ENCODE results near the gene PROM1.

PROM1 gene

DNA sequence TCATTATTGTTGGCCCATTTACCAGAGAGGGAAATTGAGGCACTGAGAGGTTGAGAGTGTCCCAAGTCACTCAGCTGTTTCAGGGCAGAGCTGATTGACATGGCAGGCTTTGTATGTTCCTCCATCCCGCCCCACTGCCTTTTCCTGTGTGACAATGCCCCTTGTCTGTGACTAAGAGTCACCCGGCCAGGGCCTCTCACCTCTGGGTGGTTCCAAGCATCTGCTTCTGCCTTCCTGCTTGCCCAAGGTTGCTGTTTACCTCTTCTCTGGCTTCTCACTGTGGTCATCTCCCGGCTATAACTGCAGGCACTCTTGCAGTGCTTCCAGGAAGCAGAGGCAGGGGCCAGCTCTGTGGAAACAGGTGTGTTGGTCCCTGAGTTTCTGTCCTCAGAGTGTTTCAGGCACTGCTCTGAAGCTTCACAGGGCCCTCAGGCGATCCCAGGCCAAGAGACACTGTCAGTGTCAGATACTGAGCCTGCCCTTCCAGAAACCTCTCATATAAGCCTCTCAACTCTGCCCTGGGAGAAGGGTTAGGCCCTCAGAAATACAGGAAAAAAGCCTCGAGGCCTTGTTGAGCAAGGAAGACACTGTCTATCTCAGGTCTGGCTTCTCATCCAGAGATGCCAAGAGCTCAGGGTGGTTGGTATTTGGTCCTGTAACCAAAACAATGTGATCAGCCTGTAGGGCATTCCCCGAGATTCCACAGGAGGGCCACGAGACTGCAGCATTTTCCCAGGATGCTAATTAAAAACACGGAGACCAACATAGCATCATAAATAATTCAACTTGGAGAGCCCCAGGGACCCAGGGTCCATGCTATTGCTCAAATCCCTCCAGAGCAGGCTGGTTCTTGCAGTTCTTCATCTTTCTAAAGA is 42.0 kb upstream of the PROM1 start:
- peaks cover 36% of the 10 kb centered on the region for H3K4me1 Mint-ChIP-seq
- H3K9me3 Mint-ChIP-seq: no peaks in the 10 kb centered on the region
- H3K27me3 Mint-ChIP-seq (ENCODE audit: low read depth): peaks cover 9% of the 10 kb centered on the region
- no peaks in the 10 kb centered on the region for H3K36me3 Mint-ChIP-seq (ENCODE audit: low read depth)
- no peak overlapping the region for H3K27ac Mint-ChIP-seq
- TF ChIP-seq, protein P1, sequence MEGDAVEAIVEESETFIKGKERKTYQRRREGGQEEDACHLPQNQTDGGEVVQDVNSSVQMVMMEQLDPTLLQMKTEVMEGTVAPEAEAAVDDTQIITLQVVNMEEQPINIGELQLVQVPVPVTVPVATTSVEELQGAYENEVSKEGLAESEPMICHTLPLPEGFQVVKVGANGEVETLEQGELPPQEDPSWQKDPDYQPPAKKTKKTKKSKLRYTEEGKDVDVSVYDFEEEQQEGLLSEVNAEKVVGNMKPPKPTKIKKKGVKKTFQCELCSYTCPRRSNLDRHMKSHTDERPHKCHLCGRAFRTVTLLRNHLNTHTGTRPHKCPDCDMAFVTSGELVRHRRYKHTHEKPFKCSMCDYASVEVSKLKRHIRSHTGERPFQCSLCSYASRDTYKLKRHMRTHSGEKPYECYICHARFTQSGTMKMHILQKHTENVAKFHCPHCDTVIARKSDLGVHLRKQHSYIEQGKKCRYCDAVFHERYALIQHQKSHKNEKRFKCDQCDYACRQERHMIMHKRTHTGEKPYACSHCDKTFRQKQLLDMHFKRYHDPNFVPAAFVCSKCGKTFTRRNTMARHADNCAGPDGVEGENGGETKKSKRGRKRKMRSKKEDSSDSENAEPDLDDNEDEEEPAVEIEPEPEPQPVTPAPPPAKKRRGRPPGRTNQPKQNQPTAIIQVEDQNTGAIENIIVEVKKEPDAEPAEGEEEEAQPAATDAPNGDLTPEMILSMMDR (IDR thresholded peaks at IDR 0.05; ENCODE audit: unreplicated experiment in 3 of 3): no peak
- no peak overlapping the region for H3K4me3 Mint-ChIP-seq

DNA sequence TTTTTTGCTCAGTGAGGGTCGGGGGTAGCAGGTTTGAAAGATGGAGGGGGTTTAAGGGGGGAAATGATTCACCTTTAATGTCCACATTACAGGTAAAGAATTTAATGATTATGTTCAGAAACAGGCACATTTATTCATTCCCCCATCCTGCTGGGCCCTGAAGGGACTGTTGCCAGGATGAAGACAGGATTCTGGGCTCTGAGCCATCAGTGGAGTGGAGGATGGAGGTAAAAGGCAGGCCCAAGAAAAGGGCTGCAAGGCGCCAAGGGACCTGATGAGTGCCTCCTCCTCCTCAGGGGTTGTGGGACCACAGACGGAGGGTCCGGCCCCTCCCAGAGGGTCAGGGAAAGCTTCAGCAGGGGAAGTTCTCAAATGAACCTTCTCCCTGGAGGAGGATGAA is 40.4 kb upstream of the PROM1 start:
- Mint-ChIP-seq H3K4me1 (peaks cover 30% of the 10 kb centered on the region), H3K27me3 (ENCODE audit: low read depth) (peaks cover 9% of the 10 kb centered on the region), H3K36me3 (ENCODE audit: low read depth) (no peaks in the 10 kb centered on the region), H3K9me3 (no peaks in the 10 kb centered on the region), H3K4me3 (no peak overlapping the region), H3K27ac (peak overlapping the region in 1 of 3 experiments; percentile 27)
- TF ChIP-seq, protein P1 (IDR thresholded peaks at IDR 0.05; ENCODE audit: unreplicated experiment in 3 of 3): no peak

DNA sequence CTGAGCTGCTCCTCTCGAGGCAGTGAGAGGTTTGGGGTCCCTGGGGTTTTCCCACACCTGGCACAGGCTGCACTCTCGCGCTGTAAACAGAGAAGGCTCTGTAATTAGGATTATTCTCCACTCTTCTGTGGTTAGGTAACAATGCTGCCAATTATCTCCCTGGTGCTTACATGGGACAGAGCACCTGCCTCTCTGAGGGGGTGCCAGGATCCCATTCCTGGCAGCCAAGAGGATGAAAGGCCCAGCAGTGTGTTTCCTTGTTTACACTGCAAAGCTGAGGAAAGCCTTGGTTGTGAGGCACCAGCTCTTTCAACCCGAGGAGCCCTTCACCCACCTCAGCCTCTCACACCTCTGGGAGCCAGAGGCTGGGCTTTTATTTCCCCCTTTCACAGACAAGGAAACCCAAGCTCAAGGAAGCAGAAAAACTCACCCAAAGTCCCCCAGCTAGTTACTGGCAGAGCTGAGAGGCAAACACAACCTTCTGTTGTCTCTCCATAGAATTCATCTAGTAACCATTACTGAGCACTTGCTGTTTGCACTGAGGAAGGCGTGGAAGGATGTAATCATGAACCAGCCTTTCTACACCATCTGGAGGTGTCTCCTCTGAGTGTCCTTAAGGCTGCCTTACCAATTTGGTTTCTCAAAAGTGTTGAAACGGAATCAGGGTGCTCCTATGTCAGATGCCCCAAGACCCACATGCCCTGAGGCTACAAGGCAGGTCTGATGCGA is 39.7 kb upstream of the PROM1 start:
- peaks cover 9% of the 10 kb centered on the region for H3K27me3 Mint-ChIP-seq (ENCODE audit: low read depth)
- H3K4me3 Mint-ChIP-seq: no peak overlapping the region
- peak overlapping the region in 1 of 3 experiments; percentile 27 for H3K27ac Mint-ChIP-seq
- H3K4me1 Mint-ChIP-seq: peaks cover 25% of the 10 kb centered on the region
- TF ChIP-seq, protein P1 (IDR thresholded peaks at IDR 0.05; ENCODE audit: unreplicated experiment in 3 of 3): no peak
- H3K9me3 Mint-ChIP-seq: no peaks in the 10 kb centered on the region
- no peaks in the 10 kb centered on the region for H3K36me3 Mint-ChIP-seq (ENCODE audit: low read depth)

DNA sequence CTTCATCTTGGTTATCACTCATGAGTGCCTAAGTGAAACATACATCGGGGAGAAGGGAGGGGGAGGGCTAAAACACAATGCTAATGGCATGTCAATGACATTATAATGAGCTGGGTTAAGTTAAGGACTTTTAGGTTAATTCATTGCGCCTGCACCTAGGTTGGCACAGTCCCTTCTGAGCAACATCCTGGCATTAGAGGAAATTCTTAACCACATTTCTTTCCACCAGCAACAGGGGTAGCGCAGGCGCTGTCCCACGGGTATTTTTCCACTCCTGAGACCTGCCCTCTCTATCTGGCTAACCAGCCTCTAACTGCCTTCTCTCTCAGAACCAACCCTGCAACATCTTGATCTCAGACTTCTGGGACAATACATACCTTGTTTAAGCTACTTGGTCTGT is 39.0 kb upstream of the PROM1 start:
- H3K4me1 Mint-ChIP-seq: peaks cover 32% of the 10 kb centered on the region
- TF ChIP-seq, protein P1 (IDR thresholded peaks at IDR 0.05; ENCODE audit: unreplicated experiment in 3 of 3): no peak
- H3K4me3 Mint-ChIP-seq: no peak overlapping the region
- no peaks in the 10 kb centered on the region for H3K9me3 Mint-ChIP-seq
- no peak overlapping the region for H3K27ac Mint-ChIP-seq
- H3K36me3 Mint-ChIP-seq (ENCODE audit: low read depth): no peaks in the 10 kb centered on the region
- peaks cover 9% of the 10 kb centered on the region for H3K27me3 Mint-ChIP-seq (ENCODE audit: low read depth)

DNA sequence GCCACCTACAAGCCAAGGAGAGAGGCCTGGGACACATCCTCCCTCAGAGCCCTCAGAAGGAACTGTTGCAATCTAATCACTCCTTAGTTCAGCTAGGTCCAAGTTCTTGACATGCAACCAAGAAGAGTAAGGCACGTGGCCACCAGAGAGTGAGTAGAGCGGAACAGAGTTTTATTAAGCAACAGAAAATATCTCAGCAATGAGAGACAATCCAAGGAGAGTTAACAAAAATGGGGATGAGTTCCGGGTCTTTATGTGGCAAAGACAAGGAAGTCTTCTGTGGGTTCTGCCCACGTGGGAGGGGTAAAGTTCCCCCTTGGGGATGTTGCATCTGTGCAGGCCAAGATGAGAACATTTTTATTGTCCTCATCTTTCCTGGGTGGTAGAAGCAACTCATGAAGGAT is 38.5 kb upstream of the PROM1 start:
- H3K27me3 Mint-ChIP-seq (ENCODE audit: low read depth): peaks cover 9% of the 10 kb centered on the region
- no peaks in the 10 kb centered on the region for H3K36me3 Mint-ChIP-seq (ENCODE audit: low read depth)
- no peaks in the 10 kb centered on the region for H3K9me3 Mint-ChIP-seq
- no peak overlapping the region for H3K27ac Mint-ChIP-seq
- H3K4me1 Mint-ChIP-seq: peaks cover 37% of the 10 kb centered on the region
- TF ChIP-seq, protein P1 (IDR thresholded peaks at IDR 0.05; ENCODE audit: unreplicated experiment in 3 of 3): no peak
- no peak overlapping the region for H3K4me3 Mint-ChIP-seq
